NCI-H748 treated with DMSO at 0.1 percent for 48 hours (cell line): ENCODE measurements around the gene CORIN.

Experiments
- DNase-seq: peaks from one replicate; lab custom pipeline; 2025; lab: John Stamatoyannopoulos, UW

CORIN gene

GRCh38 chr4:47642191-47642830 lies 195.6 kb downstream of the CORIN start:
- no peak for DNase-seq

- no peak for DNase-seq
Measured at GRCh38 chr4:47641755-47642154, 196.1 kb downstream of the CORIN start.

GRCh38 chr4:47640911-47641310 lies 197.0 kb downstream of the CORIN start:
- DNase-seq: no peak

GRCh38 chr4:47639531-47639930 lies 198.3 kb downstream of the CORIN start:
- no peak for DNase-seq

GRCh38 chr4:47631161-47631560 lies 206.7 kb downstream of the CORIN start:
- DNase-seq: no peak

- DNase-seq: no peak
Measured at GRCh38 chr4:47624031-47624441, 213.8 kb downstream of the CORIN start.

GRCh38 chr4:47621181-47621580 lies 216.7 kb downstream of the CORIN start:
- DNase-seq: no peak

- no peak for DNase-seq
Measured at GRCh38 chr4:47619691-47620090, 218.2 kb downstream of the CORIN start.

GRCh38 chr4:47617607-47618006 lies 220.3 kb downstream of the CORIN start:
- no peak for DNase-seq

GRCh38 chr4:47615385-47615784 lies 222.5 kb downstream of the CORIN start:
- DNase-seq: no peak

GRCh38 chr4:47612116-47613023 lies 225.5 kb downstream of the CORIN start:
- DNase-seq: no peak

GRCh38 chr4:47606482-47606881 lies 231.4 kb downstream of the CORIN start:
- no peak for DNase-seq

- DNase-seq: no peak
Measured at GRCh38 chr4:47598896-47599295, 239.0 kb downstream of the CORIN start.

- DNase-seq: no peak
Measured at GRCh38 chr4:47598320-47598719, 239.5 kb downstream of the CORIN start.

GRCh38 chr4:47597696-47598095 lies 240.2 kb downstream of the CORIN start:
- no peak for DNase-seq

GRCh38 chr4:47590325-47590724 lies 247.5 kb downstream of the CORIN start:
- DNase-seq: no peak

GRCh38 chr4:47579235-47579634 lies 258.6 kb downstream of the CORIN start:
- no peak for DNase-seq

GRCh38 chr4:47577779-47578553 lies 259.9 kb downstream of the CORIN start:
- no peak for DNase-seq

GRCh38 chr4:47572981-47573380 lies 264.9 kb downstream of the CORIN start:
- DNase-seq: no peak

- no peak for DNase-seq
Measured at GRCh38 chr4:47570816-47571215, 267.1 kb downstream of the CORIN start.

GRCh38 chr4:47567511-47567910 lies 270.4 kb downstream of the CORIN start:
- DNase-seq: no peak

GRCh38 chr4:47566969-47567368 lies 270.9 kb downstream of the CORIN start:
- no peak for DNase-seq

GRCh38 chr4:47566566-47566965 lies 271.3 kb downstream of the CORIN start:
- no peak for DNase-seq
